ENCODE measurements around the gene ATG2A.

ATG2A gene

GRCh38 chr11:64869571-64870175 is 47.3 kb downstream of the ATG2A start:
- TF ChIP-seq GABPA (IDR thresholded peaks at IDR 0.05; ENCODE audit: low read depth) = no peak
- no peak for DNase-seq (ENCODE audit: low read depth in 1 of 2, low spot score in 1 of 2)
- Histone ChIP-seq H3K27me3 (ENCODE audit: insufficient read depth, poor library complexity, severe bottlenecking) (no peaks in the 10 kb centered on the region), H3K27ac (replicated peaks) (peak overlapping the region; percentile 61), H3K4me3 (replicated peaks; ENCODE audit: insufficient read depth, low read length) (no peak overlapping the region)

- no peak for DNase-seq (ENCODE audit: low read depth in 1 of 2, low spot score in 1 of 2)
- H3K4me3 ChIP-seq (replicated peaks; ENCODE audit: insufficient read depth, low read length) = no peak overlapping the region
- TF ChIP-seq SPI1 (IDR thresholded peaks at IDR 0.05; ENCODE audit: borderline replicate concordance, low read depth) (no peak), REST (IDR thresholded peaks at IDR 0.05; ENCODE audit: insufficient replicate concordance, low read depth) (no peak)
- no peaks in the 10 kb centered on the region for H3K27me3 ChIP-seq (ENCODE audit: insufficient read depth, poor library complexity, severe bottlenecking)
- H3K27ac ChIP-seq (replicated peaks) = no peak overlapping the region
These were observed 48.0 kb downstream of the ATG2A start for GRCh38 chr11:64868904-64869570.

- DNase-seq (ENCODE audit: low read depth in 1 of 2, low spot score in 1 of 2) = no peak
- no peaks in the 10 kb centered on the region for H3K27me3 ChIP-seq (ENCODE audit: insufficient read depth, poor library complexity, severe bottlenecking)
- H3K27ac ChIP-seq (replicated peaks) = no peak overlapping the region
- TF ChIP-seq POLR2AphosphoS5 (IDR thresholded peaks at IDR 0.05; ENCODE audit: low read depth) (no peak), GABPA (IDR thresholded peaks at IDR 0.05; ENCODE audit: low read depth) (no peak), REST (IDR thresholded peaks at IDR 0.05; ENCODE audit: insufficient replicate concordance, low read depth) (no peak), CTCF (IDR thresholded peaks at IDR 0.05; ENCODE audit: insufficient read depth, low read length) (no peak), SPI1 (IDR thresholded peaks at IDR 0.05; ENCODE audit: borderline replicate concordance, low read depth) (no peak)
- no peak overlapping the region for H3K4me3 ChIP-seq (replicated peaks; ENCODE audit: insufficient read depth, low read length)
These were observed 49.1 kb downstream of the ATG2A start for GRCh38 chr11:64867748-64868462.

- TF ChIP-seq SPI1 (IDR thresholded peaks at IDR 0.05; ENCODE audit: borderline replicate concordance, low read depth) (no peak), REST (IDR thresholded peaks at IDR 0.05; ENCODE audit: insufficient replicate concordance, low read depth) (no peak), CTCF (IDR thresholded peaks at IDR 0.05; ENCODE audit: insufficient read depth, low read length) (no peak)
- Histone ChIP-seq H3K4me3 (replicated peaks; ENCODE audit: insufficient read depth, low read length) (no peak overlapping the region), H3K27me3 (ENCODE audit: insufficient read depth, poor library complexity, severe bottlenecking) (no peaks in the 10 kb centered on the region), H3K27ac (replicated peaks) (no peak overlapping the region)
- no peak for DNase-seq (ENCODE audit: low read depth in 1 of 2, low spot score in 1 of 2)
These were observed 50.9 kb downstream of the ATG2A start for GRCh38 chr11:64866173-64866491.

Data from HL-60 (cell line).